Mesothelial cell of epicardium (in vitro differentiated cells): ENCODE results near the gene TIMM13. TPM values are rescaled to one million over a fixed set of nuclear protein-coding genes. Genes with fewer than 3 reads are reported as not detected.

Experiments used
- DNase-seq, 2 experiments: peaks; one replicate each; pipeline ENCODE4 v3.0.0; 2021; ENCODE audit warnings: low spot score in 2 of 2; ENCODE audit not compliant: unreplicated experiment in 2 of 2
- H3K27ac Mint-ChIP-seq: 2 replicates; pipeline ENCODE4 v1.8.0; 2021; ENCODE audit warnings: mixed read lengths
- H3K27me3 Mint-ChIP-seq: 2 replicates; pipeline ENCODE4 v1.8.0; 2021; ENCODE audit warnings: low read depth, mixed read lengths
- H3K36me3 Mint-ChIP-seq: 2 replicates; pipeline ENCODE4 v1.8.0; 2021; ENCODE audit warnings: mixed read lengths
- H3K4me1 Mint-ChIP-seq: 2 replicates; pipeline ENCODE4 v1.8.0; 2021; ENCODE audit warnings: mixed read lengths
- H3K4me3 Mint-ChIP-seq: 2 replicates; pipeline ENCODE4 v1.8.0; 2021; ENCODE audit warnings: mild to moderate bottlenecking, moderate library complexity, mixed read lengths
- H3K9me3 Mint-ChIP-seq: 2 replicates; pipeline ENCODE4 v1.8.0; 2021; ENCODE audit warnings: mixed read lengths
- total RNA-seq: library from RNA; stranded (reverse); gene quantifications from 3 replicates; pipeline ENCODE4 v1.2.1, GENCODE V29; 2021
- TF ChIP-seq, protein P1 (sequence below): fragments of 200-600 bp; sonication (generic); IDR thresholded peaks from one replicate; pipeline ENCODE4 v1.5.0; 2021; ENCODE audit warnings: antibody characterized with exemption; ENCODE audit not compliant: unreplicated experiment

The TIMM13 gene
- total RNA-seq, 1 donor from 2014 or later, result 102 TPM

DNA sequence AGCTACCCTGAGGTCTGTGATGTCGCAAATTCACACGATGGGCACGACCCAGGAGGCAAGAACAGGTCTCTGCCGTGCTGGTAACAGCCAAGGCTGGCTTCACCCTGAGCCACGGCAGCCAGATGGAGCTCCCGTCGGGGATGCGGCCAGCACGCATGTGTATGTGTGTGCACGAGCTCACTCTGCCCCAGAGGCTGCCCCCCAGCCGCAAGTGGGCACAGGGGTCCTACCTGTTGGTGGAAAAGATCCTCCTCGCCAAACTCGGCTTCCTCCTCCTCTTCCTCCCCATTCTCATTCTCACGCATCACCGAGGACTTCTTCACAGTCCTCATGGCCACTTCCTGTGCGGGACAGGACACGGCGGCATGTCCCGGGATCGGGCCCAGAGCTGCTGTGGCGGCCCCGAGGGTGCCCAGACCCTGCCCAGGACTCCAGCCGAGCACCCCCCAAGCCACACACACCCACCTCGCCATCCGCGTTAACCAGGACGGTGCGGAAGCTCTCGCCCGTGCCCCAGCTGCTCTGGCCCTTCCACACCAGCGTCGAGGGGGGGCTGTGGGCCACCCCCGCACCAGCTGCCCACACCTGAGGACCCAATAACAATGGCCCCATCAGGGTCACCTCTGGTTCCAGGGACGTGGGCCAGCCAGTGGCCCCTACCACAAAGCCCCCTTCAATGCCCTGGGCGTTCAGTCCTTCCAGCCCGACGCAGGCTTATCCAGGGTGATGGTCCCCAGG is 4.1 kb upstream of the TIMM13 start:
- peaks cover 7% of the 10 kb centered on the region for H3K4me1 Mint-ChIP-seq
- TF ChIP-seq, protein P1, sequence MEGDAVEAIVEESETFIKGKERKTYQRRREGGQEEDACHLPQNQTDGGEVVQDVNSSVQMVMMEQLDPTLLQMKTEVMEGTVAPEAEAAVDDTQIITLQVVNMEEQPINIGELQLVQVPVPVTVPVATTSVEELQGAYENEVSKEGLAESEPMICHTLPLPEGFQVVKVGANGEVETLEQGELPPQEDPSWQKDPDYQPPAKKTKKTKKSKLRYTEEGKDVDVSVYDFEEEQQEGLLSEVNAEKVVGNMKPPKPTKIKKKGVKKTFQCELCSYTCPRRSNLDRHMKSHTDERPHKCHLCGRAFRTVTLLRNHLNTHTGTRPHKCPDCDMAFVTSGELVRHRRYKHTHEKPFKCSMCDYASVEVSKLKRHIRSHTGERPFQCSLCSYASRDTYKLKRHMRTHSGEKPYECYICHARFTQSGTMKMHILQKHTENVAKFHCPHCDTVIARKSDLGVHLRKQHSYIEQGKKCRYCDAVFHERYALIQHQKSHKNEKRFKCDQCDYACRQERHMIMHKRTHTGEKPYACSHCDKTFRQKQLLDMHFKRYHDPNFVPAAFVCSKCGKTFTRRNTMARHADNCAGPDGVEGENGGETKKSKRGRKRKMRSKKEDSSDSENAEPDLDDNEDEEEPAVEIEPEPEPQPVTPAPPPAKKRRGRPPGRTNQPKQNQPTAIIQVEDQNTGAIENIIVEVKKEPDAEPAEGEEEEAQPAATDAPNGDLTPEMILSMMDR, result no peak
- no peak for DNase-seq
- H3K4me3 Mint-ChIP-seq, result no peak overlapping the region
- H3K36me3 Mint-ChIP-seq, result peaks cover 8% of the 10 kb centered on the region
- no peaks in the 10 kb centered on the region for H3K27me3 Mint-ChIP-seq
- H3K27ac Mint-ChIP-seq, result no peak overlapping the region
- no peaks in the 10 kb centered on the region for H3K9me3 Mint-ChIP-seq

DNA sequence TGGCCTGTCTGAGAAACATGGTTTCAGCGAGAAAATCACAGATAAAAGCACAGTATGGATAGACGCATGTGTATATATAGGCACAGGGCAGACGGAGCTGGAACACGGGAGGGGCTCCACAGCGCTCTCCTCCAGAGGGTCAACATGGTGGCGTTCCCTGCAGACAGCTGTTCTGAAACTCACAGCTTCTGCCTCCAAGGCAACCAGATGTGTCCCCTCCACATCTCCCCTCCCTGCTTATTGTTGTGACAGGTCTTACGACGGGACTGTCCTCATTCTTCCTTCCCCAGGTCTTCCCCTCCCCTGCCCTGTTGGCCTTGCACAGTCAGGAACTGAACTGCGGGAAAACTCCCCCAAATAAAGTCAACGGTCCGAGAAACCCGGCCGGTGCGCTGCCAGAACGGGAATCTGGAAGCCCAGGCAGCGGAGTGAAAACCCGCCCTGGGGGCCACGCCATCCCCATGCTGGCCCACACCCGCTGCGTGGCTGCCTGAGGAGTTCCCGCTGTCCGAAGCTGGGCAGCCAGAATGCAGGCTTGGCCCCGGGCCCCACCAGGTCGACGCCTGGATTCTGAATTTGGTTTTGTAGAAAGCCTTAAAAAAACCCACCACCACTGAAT is 2.6 kb upstream of the TIMM13 start:
- Mint-ChIP-seq H3K4me3 (no peak overlapping the region), H3K36me3 (peaks cover 3% of the 10 kb centered on the region), H3K4me1 (peaks cover 10% of the 10 kb centered on the region), H3K27me3 (no peaks in the 10 kb centered on the region), H3K9me3 (no peaks in the 10 kb centered on the region), H3K27ac (no peak overlapping the region)
- TF ChIP-seq, protein P1, result no peak
- DNase-seq, result no peak

DNA sequence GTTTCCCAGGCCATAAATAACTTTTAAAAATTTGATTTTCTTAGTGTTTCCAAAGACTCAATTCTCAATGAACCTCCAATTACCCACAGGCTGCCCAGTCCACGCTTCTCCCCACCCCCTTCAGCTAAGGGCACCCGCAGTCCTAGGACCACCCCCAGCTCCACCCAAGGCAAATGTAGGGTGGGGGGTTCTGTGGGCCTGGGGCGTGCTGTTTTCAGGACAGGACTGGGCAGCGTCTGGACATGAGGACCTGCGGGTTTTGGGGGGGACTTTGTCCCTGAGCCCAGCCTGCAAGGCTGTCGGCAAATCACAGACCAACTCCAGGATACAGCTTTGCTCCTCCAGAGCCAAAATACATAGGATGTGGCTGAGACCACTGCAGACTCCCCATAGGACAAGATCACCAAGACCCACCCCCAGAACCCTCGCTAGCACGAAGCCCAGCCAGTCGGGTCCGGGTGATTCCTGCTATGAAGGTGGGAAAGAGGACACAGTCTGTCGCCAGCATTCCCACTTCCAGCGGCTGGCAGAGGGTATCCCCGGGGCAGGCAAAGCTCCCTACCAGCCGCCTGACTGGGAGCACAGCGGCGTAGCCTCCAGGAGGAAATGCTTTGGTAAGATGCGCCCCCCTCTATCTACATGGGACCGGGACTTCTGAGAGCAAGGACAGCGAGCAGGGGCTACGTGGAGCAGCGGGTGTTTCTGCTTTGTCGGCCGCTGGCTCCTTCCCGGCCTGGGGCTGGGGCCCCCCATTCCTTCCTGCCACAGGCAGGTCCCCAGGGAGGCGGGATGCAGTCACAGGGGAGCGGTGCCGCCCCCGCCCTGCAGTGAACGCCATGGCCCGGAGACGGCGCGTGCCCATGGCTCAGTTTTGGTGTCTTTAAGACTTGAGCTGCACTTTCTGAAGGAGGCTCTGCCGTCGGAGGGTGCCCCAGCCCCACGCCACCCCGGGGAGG is 1.6 kb upstream of the TIMM13 start:
- Mint-ChIP-seq H3K9me3 (no peaks in the 10 kb centered on the region), H3K27me3 (no peaks in the 10 kb centered on the region), H3K4me3 (no peak overlapping the region), H3K27ac (no peak overlapping the region), H3K36me3 (no peaks in the 10 kb centered on the region), H3K4me1 (peaks cover 10% of the 10 kb centered on the region)
- TF ChIP-seq, protein P1, result no peak
- no peak for DNase-seq

DNA sequence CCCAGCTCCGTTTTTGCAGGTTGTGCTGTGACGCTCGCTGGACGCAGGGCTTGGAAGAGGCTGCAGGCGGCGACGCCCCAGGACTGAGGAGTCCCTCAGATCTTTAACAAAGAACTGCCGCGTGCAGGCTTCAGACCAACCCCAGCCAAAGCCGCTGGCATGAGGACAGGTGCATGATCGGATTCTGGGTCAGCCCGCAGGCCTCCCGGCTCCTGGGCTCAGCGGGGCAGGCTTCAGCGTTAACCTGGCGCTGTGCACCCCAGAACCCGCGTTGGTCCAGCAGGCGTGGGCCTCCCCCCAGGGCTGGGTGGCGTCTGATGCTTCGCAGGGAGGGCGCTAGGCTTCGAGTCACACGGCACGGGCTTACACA is 920 bp upstream of the TIMM13 start:
- Mint-ChIP-seq H3K4me1 (peaks cover 10% of the 10 kb centered on the region), H3K27me3 (no peaks in the 10 kb centered on the region), H3K36me3 (no peaks in the 10 kb centered on the region), H3K9me3 (no peaks in the 10 kb centered on the region), H3K4me3 (peak overlapping the region; percentile 88), H3K27ac (no peak overlapping the region)
- TF ChIP-seq, protein P1, result no peak
- DNase-seq, result no peak

DNA sequence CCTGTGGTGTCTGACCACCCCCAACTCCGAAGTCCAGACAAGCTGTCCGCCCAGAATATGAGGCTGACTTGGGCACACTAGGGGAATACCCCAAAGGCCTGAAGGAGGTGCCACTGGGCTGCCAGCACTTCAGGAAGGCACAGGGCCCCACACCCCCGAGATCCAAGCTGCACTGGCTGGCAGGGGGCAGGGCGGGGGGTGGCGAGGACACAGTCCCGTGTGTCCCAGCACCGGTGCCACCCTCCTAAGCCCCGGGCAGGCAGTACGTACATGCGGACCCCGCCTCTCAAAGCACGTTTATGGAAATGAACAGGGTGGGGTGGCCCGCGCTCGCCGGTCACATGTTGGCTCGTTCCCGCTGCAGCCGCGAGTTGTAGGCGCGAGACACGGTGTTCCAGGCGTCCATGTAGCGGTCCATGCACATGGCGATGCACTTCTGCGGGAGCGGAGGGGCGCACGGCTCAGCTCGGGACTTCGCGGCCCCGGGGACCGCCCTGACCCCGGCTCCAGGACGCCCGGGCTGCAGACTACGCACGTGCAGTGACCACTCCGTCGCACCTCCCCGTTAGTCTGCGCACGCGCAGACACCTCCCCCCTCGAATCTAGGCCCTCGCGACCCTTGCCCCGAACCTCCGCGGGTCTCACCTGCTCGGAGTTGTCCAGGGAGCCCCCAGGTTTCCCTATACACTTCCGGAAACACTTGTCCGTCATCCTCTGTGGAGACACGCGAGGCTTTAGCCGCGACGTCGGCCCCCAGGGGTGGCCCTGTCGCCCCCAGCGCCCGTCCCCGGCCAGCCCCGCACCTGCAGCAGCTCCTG is 566 bp downstream of the TIMM13 start:
- H3K4me3 Mint-ChIP-seq, result peak overlapping the region; percentile 88
- no peaks in the 10 kb centered on the region for H3K9me3 Mint-ChIP-seq
- no peaks in the 10 kb centered on the region for H3K36me3 Mint-ChIP-seq
- H3K27me3 Mint-ChIP-seq, result no peaks in the 10 kb centered on the region
- TF ChIP-seq, protein P1, result no peak
- peaks cover 10% of the 10 kb centered on the region for H3K4me1 Mint-ChIP-seq
- peak overlapping the region; percentile 97 for H3K27ac Mint-ChIP-seq
- peak in 1 of 2 experiments; percentile 62 for DNase-seq
